ENCODE data around the gene FRAS1. TPM values are rescaled to one million over a fixed set of nuclear protein-coding genes. Genes with fewer than 3 reads are reported as not detected.

The FRAS1 gene
- total and polyA plus RNA-seq, 12 donors: 0.20 to 2.3 (median 0.84) TPM

DNA sequence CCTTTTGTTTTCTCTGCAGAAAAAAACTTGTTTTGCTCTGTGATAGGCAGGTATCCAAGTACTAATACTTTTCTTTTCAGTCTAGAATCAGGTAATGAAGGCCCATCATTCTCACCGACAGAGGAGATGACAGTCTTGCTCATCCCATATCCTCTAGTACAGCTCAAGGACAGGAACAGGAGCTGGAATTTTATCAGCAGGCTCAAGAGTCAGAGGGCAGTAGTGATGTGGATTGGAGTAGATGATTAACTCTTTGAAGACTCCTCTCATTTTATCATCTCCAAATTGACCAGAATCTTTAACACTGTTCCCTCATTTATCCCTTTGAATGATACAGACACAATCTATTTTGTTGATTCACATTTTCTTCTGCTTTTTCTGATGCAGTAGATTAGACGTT, 162.7 kb downstream of the FRAS1 start:
- Histone ChIP-seq H3K4me1 (replicated peaks in 1 of 2) (no peaks in the 10 kb centered on the region), H3K9me3 (replicated peaks in 1 of 3) (no peaks in the 10 kb centered on the region), H3K4me3 (no peak overlapping the region), H3K27me3 (no peaks in the 10 kb centered on the region), H3K27ac (no peak overlapping the region), H3K36me3 (replicated peaks in 1 of 2) (no peaks in the 10 kb centered on the region)
- 59 to 62% (median 60%) methylated on average over 2 of the region's 2 CpGs for WGBS, 4 donors
- intact Hi-C loops (cut with DNase I): no loop called here
- no peak for TF ChIP-seq POLR2A (IDR thresholded peaks at IDR 0.05)
- TF ChIP-seq, protein P1, sequence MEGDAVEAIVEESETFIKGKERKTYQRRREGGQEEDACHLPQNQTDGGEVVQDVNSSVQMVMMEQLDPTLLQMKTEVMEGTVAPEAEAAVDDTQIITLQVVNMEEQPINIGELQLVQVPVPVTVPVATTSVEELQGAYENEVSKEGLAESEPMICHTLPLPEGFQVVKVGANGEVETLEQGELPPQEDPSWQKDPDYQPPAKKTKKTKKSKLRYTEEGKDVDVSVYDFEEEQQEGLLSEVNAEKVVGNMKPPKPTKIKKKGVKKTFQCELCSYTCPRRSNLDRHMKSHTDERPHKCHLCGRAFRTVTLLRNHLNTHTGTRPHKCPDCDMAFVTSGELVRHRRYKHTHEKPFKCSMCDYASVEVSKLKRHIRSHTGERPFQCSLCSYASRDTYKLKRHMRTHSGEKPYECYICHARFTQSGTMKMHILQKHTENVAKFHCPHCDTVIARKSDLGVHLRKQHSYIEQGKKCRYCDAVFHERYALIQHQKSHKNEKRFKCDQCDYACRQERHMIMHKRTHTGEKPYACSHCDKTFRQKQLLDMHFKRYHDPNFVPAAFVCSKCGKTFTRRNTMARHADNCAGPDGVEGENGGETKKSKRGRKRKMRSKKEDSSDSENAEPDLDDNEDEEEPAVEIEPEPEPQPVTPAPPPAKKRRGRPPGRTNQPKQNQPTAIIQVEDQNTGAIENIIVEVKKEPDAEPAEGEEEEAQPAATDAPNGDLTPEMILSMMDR (IDR thresholded peaks at IDR 0.05): no peak
- no peak for DNase-seq

DNA sequence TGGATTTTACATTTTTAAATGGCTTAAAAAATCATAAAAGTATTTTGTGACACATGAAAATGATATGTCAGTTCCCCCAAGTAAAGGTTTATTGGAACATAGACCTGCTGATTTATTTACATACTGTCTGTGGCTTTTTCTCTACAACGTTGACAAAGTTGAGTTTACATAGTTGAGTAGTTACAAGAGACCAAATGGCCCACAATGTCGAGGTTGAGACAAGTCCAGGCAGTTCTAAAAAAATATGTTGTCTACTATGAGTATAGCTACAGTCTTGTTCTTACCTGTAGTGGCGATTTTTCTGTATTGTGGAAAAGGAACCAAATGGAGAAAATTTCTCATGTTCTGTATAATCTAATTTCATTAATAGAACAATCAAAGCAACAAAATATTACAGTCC, 163.2 kb downstream of the FRAS1 start:
- TF ChIP-seq POLR2A (IDR thresholded peaks at IDR 0.05): no peak
- TF ChIP-seq, protein P1 (IDR thresholded peaks at IDR 0.05): no peak
- no peaks in the 10 kb centered on the region for H3K9me3 ChIP-seq (replicated peaks in 1 of 3)
- H3K4me3 ChIP-seq: no peak overlapping the region
- intact Hi-C loops (cut with DNase I): no loop called here
- H3K36me3 ChIP-seq (replicated peaks in 1 of 2): no peaks in the 10 kb centered on the region
- H3K27ac ChIP-seq: no peak overlapping the region
- H3K27me3 ChIP-seq: no peaks in the 10 kb centered on the region
- no peak for DNase-seq
- no peaks in the 10 kb centered on the region for H3K4me1 ChIP-seq (replicated peaks in 1 of 2)
- WGBS, 4 donors: 72 to 81% (median 73%) methylated on average over 3 of the region's 3 CpGs

DNA sequence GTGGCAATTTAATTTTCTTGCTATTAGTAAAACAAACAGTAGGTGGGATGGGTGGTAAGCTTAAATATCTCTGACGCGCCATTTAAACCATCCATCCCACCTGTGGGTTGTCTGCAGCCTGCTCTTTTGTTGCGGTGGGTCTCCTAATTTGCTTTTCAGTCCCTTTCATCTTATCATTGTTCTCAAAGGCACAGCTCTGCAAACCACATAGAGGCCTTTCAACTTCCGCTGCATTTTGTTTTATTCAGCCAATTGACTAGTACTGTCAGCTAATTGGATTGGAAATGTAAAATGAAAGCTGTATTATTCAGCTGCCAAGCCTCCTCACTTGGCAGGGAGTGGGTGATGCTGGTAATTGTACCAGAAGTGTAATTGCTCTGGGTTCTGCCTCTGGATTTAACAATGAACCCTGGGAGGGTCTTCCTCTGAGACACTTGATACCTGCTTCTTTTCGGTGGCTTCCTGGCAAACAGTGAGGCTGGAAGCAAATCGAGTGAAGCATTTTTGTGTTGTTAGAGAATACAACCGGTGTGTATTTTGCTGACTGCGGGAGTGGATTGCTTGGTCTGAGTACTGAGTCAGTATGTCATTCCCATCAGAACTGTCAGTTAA, 165.6 kb downstream of the FRAS1 start:
- 61 to 64% (median 61%) methylated on average over 8 of the region's 8 CpGs for WGBS, 4 donors
- H3K4me3 ChIP-seq: no peak overlapping the region
- no peak for DNase-seq
- H3K27me3 ChIP-seq: no peaks in the 10 kb centered on the region
- H3K27ac ChIP-seq: no peak overlapping the region
- H3K36me3 ChIP-seq (replicated peaks in 1 of 2): no peaks in the 10 kb centered on the region
- H3K4me1 ChIP-seq (replicated peaks in 1 of 2): no peaks in the 10 kb centered on the region
- no peaks in the 10 kb centered on the region for H3K9me3 ChIP-seq (replicated peaks in 1 of 3)
- TF ChIP-seq, protein P1 (IDR thresholded peaks at IDR 0.05): no peak
- no peak for TF ChIP-seq POLR2A (IDR thresholded peaks at IDR 0.05)
- intact Hi-C loops (cut with DNase I): no loop called here

DNA sequence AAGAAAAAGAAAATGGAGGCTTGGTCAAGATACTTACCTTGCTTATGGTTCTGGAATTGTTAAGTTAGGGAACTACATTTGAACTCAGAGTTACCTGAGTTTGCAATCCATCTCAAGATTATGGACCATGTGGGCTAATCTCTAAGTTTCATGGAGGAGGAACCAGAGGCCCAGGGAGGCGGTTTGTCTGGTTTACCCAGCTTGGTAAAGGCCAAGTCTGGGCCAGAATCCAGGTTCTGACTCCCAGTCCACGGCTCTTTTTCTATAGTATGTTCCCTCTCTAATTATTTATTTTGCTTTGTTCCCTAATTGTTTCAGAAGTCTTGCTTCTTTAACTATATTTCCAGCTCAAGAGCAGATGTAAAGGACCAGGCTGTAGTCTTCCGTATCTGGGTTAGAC, 168.1 kb downstream of the FRAS1 start:
- no peaks in the 10 kb centered on the region for H3K9me3 ChIP-seq (replicated peaks in 1 of 3)
- no peaks in the 10 kb centered on the region for H3K36me3 ChIP-seq (replicated peaks in 1 of 2)
- no peak overlapping the region for H3K27ac ChIP-seq
- no peaks in the 10 kb centered on the region for H3K27me3 ChIP-seq
- DNase-seq: no peak
- TF ChIP-seq, protein P1 (IDR thresholded peaks at IDR 0.05): no peak
- TF ChIP-seq POLR2A (IDR thresholded peaks at IDR 0.05): no peak
- WGBS, 4 donors: 69 to 89% (median 82%) methylated on average over 3 of the region's 3 CpGs
- no peak overlapping the region for H3K4me3 ChIP-seq
- no peaks in the 10 kb centered on the region for H3K4me1 ChIP-seq (replicated peaks in 1 of 2)
- intact Hi-C loops (cut with DNase I): no loop called here
